ENCODE results near the gene RBP2. TPM values are rescaled to one million over a fixed set of nuclear protein-coding genes. Genes with fewer than 3 reads are reported as not detected.
A peak's percentile ranks its signal among the peaks of the same experiment; 100 is the strongest.

RBP2 gene
- total and polyA plus RNA-seq, 4 donors: 0.79 TPM; not detected in 3

DNA sequence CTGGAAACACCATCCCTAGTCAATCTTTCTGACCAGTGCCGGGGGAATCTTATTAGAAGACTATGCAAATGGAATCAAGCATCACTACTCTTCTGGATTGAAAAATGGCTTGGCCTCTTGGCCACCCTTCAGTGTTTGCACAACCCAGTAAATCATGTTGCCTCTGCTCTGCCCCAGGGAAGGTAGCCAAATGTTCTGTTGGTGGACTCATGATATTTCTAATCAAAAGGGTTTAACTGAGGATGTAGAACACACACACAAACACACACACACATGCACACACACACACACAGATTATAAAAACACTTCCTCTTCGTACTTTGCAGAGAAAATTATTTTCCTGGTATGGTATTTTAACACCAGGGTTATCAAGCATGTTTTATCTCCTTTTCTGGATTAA lies 7.9 kb downstream of the RBP2 start:
- no peaks in the 10 kb centered on the region for H3K9me3 ChIP-seq (ENCODE audit: control insufficient read depth in 4 of 4, low read length in 3 of 4)
- H3K27me3 ChIP-seq (ENCODE audit: control insufficient read depth in 4 of 4, insufficient read depth in 4 of 4, low read length in 3 of 4): no peaks in the 10 kb centered on the region
- no peak overlapping the region for H3K27ac ChIP-seq (ENCODE audit: low read depth in 1 of 2, low read length in 2 of 2)
- H3K4me1 ChIP-seq (ENCODE audit: control insufficient read depth in 4 of 4, insufficient read depth in 4 of 4, low read length in 3 of 4): no peaks in the 10 kb centered on the region
- no peaks in the 10 kb centered on the region for H3K36me3 ChIP-seq (ENCODE audit: control insufficient read depth in 4 of 4, insufficient read depth in 3 of 4, low read depth in 1 of 4, low read length in 3 of 4)
- H3K4me3 ChIP-seq (ENCODE audit: low read depth in 1 of 3, low read length in 3 of 3): no peak overlapping the region
- TF ChIP-seq HNF4A (conservative IDR thresholded peaks at IDR 0.05) (peak in 1 of 2 donors; percentile 6), HNF4G (IDR thresholded peaks at IDR 0.05) (no peak), RXRA (IDR thresholded peaks at IDR 0.05) (peak; percentile 12 to 28)
- no peak overlapping the region for H3K9ac ChIP-seq (ENCODE audit: low read depth in 1 of 2, low read length in 2 of 2)
- WGBS: 54% methylated on average over 2 of the region's 2 CpGs
- no peak for DNase-seq (ENCODE audit: low spot score)

DNA sequence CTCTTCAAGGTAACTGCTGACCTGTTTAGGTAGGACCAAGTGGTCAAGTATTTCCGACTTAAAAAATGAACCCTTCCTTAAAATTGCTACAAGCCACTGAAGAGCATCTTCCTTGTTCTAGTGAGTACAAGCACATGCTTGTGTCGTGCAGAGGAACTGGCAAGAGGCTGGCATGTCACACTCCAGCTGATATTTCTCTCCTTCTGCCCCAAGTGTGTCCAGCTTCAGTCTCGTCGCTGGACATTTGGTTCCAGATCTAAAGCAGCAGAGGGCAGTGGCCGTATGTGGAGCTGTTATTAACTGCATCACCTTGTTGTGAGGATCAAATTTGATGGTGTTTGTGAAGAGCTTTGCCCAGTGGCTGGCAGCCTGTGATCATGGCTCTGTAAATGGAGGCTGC lies 10.0 kb downstream of the RBP2 start:
- 94% methylated on average over 5 of the region's 5 CpGs for WGBS
- H3K27me3 ChIP-seq (ENCODE audit: control insufficient read depth in 4 of 4, insufficient read depth in 4 of 4, low read length in 3 of 4): no peaks in the 10 kb centered on the region
- H3K9ac ChIP-seq (ENCODE audit: low read depth in 1 of 2, low read length in 2 of 2): no peak overlapping the region
- H3K36me3 ChIP-seq (ENCODE audit: control insufficient read depth in 4 of 4, insufficient read depth in 3 of 4, low read depth in 1 of 4, low read length in 3 of 4): no peaks in the 10 kb centered on the region
- no peak overlapping the region for H3K4me3 ChIP-seq (ENCODE audit: low read depth in 1 of 3, low read length in 3 of 3)
- H3K27ac ChIP-seq (ENCODE audit: low read depth in 1 of 2, low read length in 2 of 2): no peak overlapping the region
- TF ChIP-seq HNF4A (conservative IDR thresholded peaks at IDR 0.05) (no peak), RAD21 (IDR thresholded peaks at IDR 0.05) (no peak), SP1 (IDR thresholded peaks at IDR 0.05) (no peak), YY1 (IDR thresholded peaks at IDR 0.05) (no peak), EGR1 (IDR thresholded peaks at IDR 0.05; ENCODE audit: low read depth in 2 of 2) (no peak), HNF4G (IDR thresholded peaks at IDR 0.05) (no peak), CTCF (IDR thresholded peaks at IDR 0.05; ENCODE audit: low read depth, low read length, missing input control) (no peak), JUND (IDR thresholded peaks at IDR 0.05) (no peak), FOXA2 (IDR thresholded peaks at IDR 0.05) (no peak), GABPA (IDR thresholded peaks at IDR 0.05 in 1 of 2, conservative IDR thresholded peaks at IDR 0.05 in 1 of 2) (no peak), TAF1 (conservative IDR thresholded peaks at IDR 0.05) (no peak), FOXA1 (IDR thresholded peaks at IDR 0.05) (no peak), RXRA (IDR thresholded peaks at IDR 0.05) (no peak)
- TF ChIP-seq, protein P1, sequence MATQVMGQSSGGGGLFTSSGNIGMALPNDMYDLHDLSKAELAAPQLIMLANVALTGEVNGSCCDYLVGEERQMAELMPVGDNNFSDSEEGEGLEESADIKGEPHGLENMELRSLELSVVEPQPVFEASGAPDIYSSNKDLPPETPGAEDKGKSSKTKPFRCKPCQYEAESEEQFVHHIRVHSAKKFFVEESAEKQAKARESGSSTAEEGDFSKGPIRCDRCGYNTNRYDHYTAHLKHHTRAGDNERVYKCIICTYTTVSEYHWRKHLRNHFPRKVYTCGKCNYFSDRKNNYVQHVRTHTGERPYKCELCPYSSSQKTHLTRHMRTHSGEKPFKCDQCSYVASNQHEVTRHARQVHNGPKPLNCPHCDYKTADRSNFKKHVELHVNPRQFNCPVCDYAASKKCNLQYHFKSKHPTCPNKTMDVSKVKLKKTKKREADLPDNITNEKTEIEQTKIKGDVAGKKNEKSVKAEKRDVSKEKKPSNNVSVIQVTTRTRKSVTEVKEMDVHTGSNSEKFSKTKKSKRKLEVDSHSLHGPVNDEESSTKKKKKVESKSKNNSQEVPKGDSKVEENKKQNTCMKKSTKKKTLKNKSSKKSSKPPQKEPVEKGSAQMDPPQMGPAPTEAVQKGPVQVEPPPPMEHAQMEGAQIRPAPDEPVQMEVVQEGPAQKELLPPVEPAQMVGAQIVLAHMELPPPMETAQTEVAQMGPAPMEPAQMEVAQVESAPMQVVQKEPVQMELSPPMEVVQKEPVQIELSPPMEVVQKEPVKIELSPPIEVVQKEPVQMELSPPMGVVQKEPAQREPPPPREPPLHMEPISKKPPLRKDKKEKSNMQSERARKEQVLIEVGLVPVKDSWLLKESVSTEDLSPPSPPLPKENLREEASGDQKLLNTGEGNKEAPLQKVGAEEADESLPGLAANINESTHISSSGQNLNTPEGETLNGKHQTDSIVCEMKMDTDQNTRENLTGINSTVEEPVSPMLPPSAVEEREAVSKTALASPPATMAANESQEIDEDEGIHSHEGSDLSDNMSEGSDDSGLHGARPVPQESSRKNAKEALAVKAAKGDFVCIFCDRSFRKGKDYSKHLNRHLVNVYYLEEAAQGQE (IDR thresholded peaks at IDR 0.05): no peak
- TF ChIP-seq, protein P2, sequence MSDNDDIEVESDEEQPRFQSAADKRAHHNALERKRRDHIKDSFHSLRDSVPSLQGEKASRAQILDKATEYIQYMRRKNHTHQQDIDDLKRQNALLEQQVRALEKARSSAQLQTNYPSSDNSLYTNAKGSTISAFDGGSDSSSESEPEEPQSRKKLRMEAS (IDR thresholded peaks at IDR 0.05): no peak
- TF ChIP-seq, protein P3, sequence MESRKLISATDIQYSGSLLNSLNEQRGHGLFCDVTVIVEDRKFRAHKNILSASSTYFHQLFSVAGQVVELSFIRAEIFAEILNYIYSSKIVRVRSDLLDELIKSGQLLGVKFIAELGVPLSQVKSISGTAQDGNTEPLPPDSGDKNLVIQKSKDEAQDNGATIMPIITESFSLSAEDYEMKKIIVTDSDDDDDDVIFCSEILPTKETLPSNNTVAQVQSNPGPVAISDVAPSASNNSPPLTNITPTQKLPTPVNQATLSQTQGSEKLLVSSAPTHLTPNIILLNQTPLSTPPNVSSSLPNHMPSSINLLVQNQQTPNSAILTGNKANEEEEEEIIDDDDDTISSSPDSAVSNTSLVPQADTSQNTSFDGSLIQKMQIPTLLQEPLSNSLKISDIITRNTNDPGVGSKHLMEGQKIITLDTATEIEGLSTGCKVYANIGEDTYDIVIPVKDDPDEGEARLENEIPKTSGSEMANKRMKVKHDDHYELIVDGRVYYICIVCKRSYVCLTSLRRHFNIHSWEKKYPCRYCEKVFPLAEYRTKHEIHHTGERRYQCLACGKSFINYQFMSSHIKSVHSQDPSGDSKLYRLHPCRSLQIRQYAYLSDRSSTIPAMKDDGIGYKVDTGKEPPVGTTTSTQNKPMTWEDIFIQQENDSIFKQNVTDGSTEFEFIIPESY (IDR thresholded peaks at IDR 0.05): no peak
- H3K4me1 ChIP-seq (ENCODE audit: control insufficient read depth in 4 of 4, insufficient read depth in 4 of 4, low read length in 3 of 4): no peaks in the 10 kb centered on the region
- no peaks in the 10 kb centered on the region for H3K9me3 ChIP-seq (ENCODE audit: control insufficient read depth in 4 of 4, low read length in 3 of 4)
- DNase-seq (ENCODE audit: low spot score): no peak
